Breast epithelium (tissue), 4 donors: Measurements from ENCODE around the gene TNFAIP1. TPM values are rescaled to one million over a fixed set of nuclear protein-coding genes. Genes with fewer than 3 reads are reported as not detected.

Source experiments
- DNase-seq, 2 donors: peaks; one replicate each; pipeline ENCODE4 v3.0.0-alpha.2; 2019; ENCODE audit warnings: low spot score in 2 of 2
- H3K27ac ChIP-seq, 2 donors: fragments of 200-600 bp; sonication (generic) in 1 of 2; one replicate each; pipeline ENCODE4 v1.5.1; 2016 to 2019; ENCODE audit warnings: mild to moderate bottlenecking in 1 of 2
- H3K27me3 ChIP-seq, 2 donors: fragments of 200-600 bp; sonication (generic) in 1 of 2; one replicate each; pipeline versions ENCODE4 v1.5.1 to v1.6.0; 2017 to 2019; ENCODE audit warnings: control low read depth in 1 of 2, mild to moderate bottlenecking in 1 of 2
- H3K36me3 ChIP-seq: fragments of 200-600 bp; one replicate; pipeline ENCODE4 v1.5.1; 2019
- H3K4me1 ChIP-seq, 2 donors: fragments of 200-600 bp; sonication (generic); one replicate each; pipeline ENCODE4 v1.5.1; 2016 to 2019; ENCODE audit warnings: control low read depth in 1 of 2
- H3K4me3 ChIP-seq, 3 donors: fragments of 200-600 bp; sonication (generic); 1 replicate in 2 of 3; 2 replicates in 1 of 3; pipeline ENCODE4 v1.5.1; 2016 to 2019; ENCODE audit warnings: mild to moderate bottlenecking in 3 of 3, moderate library complexity in 2 of 3
- H3K9me3 ChIP-seq, 2 donors: fragments of 200-600 bp; sonication (generic) in 1 of 2; one replicate each; pipeline ENCODE4 v1.5.1; 2016 to 2019; ENCODE audit warnings: control low read depth in 1 of 2
- POLR2A ChIP-seq: fragments of 450-650 bp; IDR thresholded peaks from one replicate; pipeline ENCODE4 v1.6.1; 2016; ENCODE audit warnings: antibody characterized with exemption, mild to moderate bottlenecking, moderate library complexity
- POLR2AphosphoS5 ChIP-seq, 3 donors: sonication (generic); formaldehyde crosslinking; IDR thresholded peaks; one replicate each; pipeline ENCODE4 v1.6.1; 2017; ENCODE audit warnings: antibody characterized with exemption in 3 of 3
- intact Hi-C: fragments of 100-400 bp; cut with DNase I; formaldehyde crosslinking; loops from one replicate; pipeline ENCODE4 v1.15.1; 2023; ENCODE audit warnings: low total_unique reads
- total RNA-seq, 3 donors: library from RNA; depleted of rRNA; stranded (reverse); fragments of >200 nt; gene quantifications; one replicate each; pipeline ENCODE4 v1.1.0, GENCODE V29; 2016
- TF ChIP-seq, protein P1 (sequence below), 3 donors: fragments of 450-650 bp; IDR thresholded peaks; one replicate each; pipeline ENCODE4 v1.5.1; 2016 to 2017; ENCODE audit warnings: antibody characterized with exemption in 3 of 3, mild to moderate bottlenecking in 3 of 3, moderate library complexity in 3 of 3

TNFAIP1 gene
- total RNA-seq, 3 donors from 2014 or later = 15.5 to 31.9 (median 28.5) TPM

DNA sequence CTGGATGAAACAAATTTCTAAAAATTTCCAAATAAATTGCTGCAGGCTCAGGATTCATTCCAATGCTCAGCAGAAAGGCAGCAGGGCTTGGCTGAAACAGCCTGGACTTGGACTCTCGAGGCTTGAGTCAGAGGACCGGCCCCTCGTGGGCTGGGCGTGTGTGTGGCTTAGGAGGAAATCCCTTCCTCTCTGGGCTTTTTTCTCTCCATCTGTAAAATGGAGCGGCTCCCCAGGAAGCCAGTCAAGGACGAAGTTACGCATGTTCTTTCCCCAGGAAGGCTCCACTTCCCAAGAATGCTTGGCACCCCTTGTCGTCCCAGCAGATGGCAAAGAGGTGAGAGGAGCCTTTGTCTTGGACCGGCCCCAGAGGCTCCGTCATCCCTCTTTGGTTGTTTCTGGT, 56.9 kb downstream of the TNFAIP1 start:
- no peak for DNase-seq
- TF ChIP-seq, protein P1, sequence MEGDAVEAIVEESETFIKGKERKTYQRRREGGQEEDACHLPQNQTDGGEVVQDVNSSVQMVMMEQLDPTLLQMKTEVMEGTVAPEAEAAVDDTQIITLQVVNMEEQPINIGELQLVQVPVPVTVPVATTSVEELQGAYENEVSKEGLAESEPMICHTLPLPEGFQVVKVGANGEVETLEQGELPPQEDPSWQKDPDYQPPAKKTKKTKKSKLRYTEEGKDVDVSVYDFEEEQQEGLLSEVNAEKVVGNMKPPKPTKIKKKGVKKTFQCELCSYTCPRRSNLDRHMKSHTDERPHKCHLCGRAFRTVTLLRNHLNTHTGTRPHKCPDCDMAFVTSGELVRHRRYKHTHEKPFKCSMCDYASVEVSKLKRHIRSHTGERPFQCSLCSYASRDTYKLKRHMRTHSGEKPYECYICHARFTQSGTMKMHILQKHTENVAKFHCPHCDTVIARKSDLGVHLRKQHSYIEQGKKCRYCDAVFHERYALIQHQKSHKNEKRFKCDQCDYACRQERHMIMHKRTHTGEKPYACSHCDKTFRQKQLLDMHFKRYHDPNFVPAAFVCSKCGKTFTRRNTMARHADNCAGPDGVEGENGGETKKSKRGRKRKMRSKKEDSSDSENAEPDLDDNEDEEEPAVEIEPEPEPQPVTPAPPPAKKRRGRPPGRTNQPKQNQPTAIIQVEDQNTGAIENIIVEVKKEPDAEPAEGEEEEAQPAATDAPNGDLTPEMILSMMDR (IDR thresholded peaks at IDR 0.05) = no peak
- no peak for TF ChIP-seq POLR2AphosphoS5 (IDR thresholded peaks at IDR 0.05)
- no peaks in the 10 kb centered on the region for H3K36me3 ChIP-seq
- no peak overlapping the region for H3K4me3 ChIP-seq
- no peak overlapping the region for H3K27ac ChIP-seq
- H3K9me3 ChIP-seq = no peaks in the 10 kb centered on the region
- intact Hi-C loops = no loop called here
- H3K27me3 ChIP-seq = no peaks in the 10 kb centered on the region
- H3K4me1 ChIP-seq = no peaks in the 10 kb centered on the region

DNA sequence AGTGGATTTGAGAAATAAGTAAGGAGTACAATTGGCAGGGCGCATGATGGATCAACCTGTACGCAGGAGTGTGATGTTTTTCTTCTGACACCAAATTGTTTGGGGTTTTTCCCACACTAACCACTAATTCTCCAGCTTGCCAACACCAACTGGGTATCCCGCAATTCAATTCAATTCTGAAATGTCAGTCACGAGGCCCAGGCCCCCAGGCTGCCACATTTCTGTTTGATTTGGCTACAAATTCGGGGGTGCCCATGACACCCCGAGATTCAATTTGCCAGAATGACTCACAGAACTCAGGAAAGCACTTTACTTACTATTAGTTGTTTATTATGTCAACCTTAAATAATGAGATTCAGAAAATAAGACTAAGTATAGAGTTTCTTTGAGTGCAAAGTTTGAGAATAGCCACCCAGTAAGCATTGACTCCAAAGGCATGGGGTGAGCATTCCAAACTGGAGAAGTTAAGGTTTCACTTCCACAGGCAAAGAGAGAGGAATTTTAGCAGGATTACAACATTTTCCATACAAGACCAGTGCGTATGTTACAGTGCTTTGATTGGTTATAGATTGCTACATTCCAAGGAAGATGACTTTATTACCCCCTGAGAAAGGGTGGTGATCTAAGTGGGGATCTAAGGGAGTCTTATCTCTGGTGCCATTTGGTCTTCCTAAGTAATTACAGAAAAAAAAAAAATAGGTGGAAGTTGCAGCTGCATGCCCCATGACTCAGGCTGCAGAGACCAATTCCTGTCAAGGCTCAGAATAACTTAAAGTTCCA, 59.0 kb downstream of the TNFAIP1 start:
- no peaks in the 10 kb centered on the region for H3K36me3 ChIP-seq
- no peaks in the 10 kb centered on the region for H3K27me3 ChIP-seq
- no peaks in the 10 kb centered on the region for H3K9me3 ChIP-seq
- DNase-seq = no peak
- TF ChIP-seq, protein P1 (IDR thresholded peaks at IDR 0.05) = no peak
- no peak for TF ChIP-seq POLR2AphosphoS5 (IDR thresholded peaks at IDR 0.05)
- TF ChIP-seq POLR2A = no peak
- no peak overlapping the region for H3K4me3 ChIP-seq
- H3K27ac ChIP-seq = no peak overlapping the region
- H3K4me1 ChIP-seq = no peaks in the 10 kb centered on the region
- intact Hi-C loops = no loop called here

GRCh38 chr17:28395426-28395825, 59.9 kb downstream of the TNFAIP1 start:
- H3K9me3 ChIP-seq = no peaks in the 10 kb centered on the region
- TF ChIP-seq, protein P1 (IDR thresholded peaks at IDR 0.05) = no peak
- no peak for TF ChIP-seq POLR2A
- no peak for TF ChIP-seq POLR2AphosphoS5 (IDR thresholded peaks at IDR 0.05)
- no peaks in the 10 kb centered on the region for H3K27me3 ChIP-seq
- DNase-seq = no peak
- intact Hi-C loops = no loop called here
- H3K36me3 ChIP-seq = no peaks in the 10 kb centered on the region
- no peaks in the 10 kb centered on the region for H3K4me1 ChIP-seq
- H3K27ac ChIP-seq = no peak overlapping the region
- H3K4me3 ChIP-seq = no peak overlapping the region

GRCh38 chr17:28395968-28396367, 60.4 kb downstream of the TNFAIP1 start:
- no peak for DNase-seq
- H3K27ac ChIP-seq = no peak overlapping the region
- no peaks in the 10 kb centered on the region for H3K27me3 ChIP-seq
- H3K9me3 ChIP-seq = no peaks in the 10 kb centered on the region
- no peaks in the 10 kb centered on the region for H3K4me1 ChIP-seq
- H3K4me3 ChIP-seq = no peak overlapping the region
- intact Hi-C loops = no loop called here
- H3K36me3 ChIP-seq = no peaks in the 10 kb centered on the region
- TF ChIP-seq POLR2A = no peak
- TF ChIP-seq POLR2AphosphoS5 (IDR thresholded peaks at IDR 0.05) = no peak
- TF ChIP-seq, protein P1 (IDR thresholded peaks at IDR 0.05) = no peak

Other genes starting within 250 kb of the TNFAIP1 start
- gene TMEM97, start 16.6 kb upstream of the TNFAIP1 start, total RNA-seq = 1 to 10 TPM; 7.2 to 9.8 (median 7.5) TPM
- 10 to 100 TPM; 40.2 to 52.8 (median 47.2) TPM for gene IFT20, start 289 bp upstream of the TNFAIP1 start, total RNA-seq
- gene POLDIP2, start 21.8 kb downstream of the TNFAIP1 start, total RNA-seq = 10 to 100 TPM; 64.5 to 85.0 (median 69.8) TPM
- gene SEBOX, start 29.4 kb downstream of the TNFAIP1 start, total RNA-seq = not detected
- 10 to 100 TPM in 1 of 3 donors, under 1 TPM in 2; 0.32 to 12.1 (median 0.98) TPM for gene VTN, start 34.5 kb downstream of the TNFAIP1 start, total RNA-seq
- 10 to 100 TPM in 2 of 3 donors, 1 to 10 TPM in 1; 6.4 to 14.3 (median 13.8) TPM for gene SARM1, start 35.9 kb downstream of the TNFAIP1 start, total RNA-seq
- gene SLC46A1, start 70.5 kb downstream of the TNFAIP1 start, total RNA-seq = 10 to 100 TPM; 11.2 to 22.7 (median 12.5) TPM
- 1 to 10 TPM in 1 of 3 donors, under 1 TPM in 1, not detected in 1; 0.66 to 4.0 TPM for gene SLC13A2, start 137.9 kb downstream of the TNFAIP1 start, total RNA-seq
- gene FOXN1, start 170.6 kb downstream of the TNFAIP1 start, total RNA-seq = under 1 TPM in 1 of 3 donors, not detected in 2; 0.29 TPM
- gene UNC119, start 216.9 kb downstream of the TNFAIP1 start, total RNA-seq = 10 to 100 TPM; 19.2 to 34.1 (median 32.9) TPM
- gene PIGS, start 235.8 kb downstream of the TNFAIP1 start, total RNA-seq = 10 to 100 TPM; 35.4 to 63.5 (median 53.3) TPM
- 100 to 1,000 TPM in 1 of 3 donors, 10 to 100 TPM in 2; 19.7 to 191 (median 40.7) TPM for gene ALDOC, start 241.1 kb downstream of the TNFAIP1 start, total RNA-seq